Eye (tissue), 1 donor: Measurements from ENCODE around the gene TNNT3.
A peak's percentile ranks its signal among the peaks of the same experiment; 100 is the strongest.
"Not testable (repeated sequence)": the region's sequence is repeated elsewhere in the genome, so short reads cannot be mapped to it uniquely, and the experiment has no call there.

Experiments
- DNase-seq: peaks from one replicate; pipeline ENCODE4 v3.0.0-alpha.2; 2015

Gene TNNT3

DNA sequence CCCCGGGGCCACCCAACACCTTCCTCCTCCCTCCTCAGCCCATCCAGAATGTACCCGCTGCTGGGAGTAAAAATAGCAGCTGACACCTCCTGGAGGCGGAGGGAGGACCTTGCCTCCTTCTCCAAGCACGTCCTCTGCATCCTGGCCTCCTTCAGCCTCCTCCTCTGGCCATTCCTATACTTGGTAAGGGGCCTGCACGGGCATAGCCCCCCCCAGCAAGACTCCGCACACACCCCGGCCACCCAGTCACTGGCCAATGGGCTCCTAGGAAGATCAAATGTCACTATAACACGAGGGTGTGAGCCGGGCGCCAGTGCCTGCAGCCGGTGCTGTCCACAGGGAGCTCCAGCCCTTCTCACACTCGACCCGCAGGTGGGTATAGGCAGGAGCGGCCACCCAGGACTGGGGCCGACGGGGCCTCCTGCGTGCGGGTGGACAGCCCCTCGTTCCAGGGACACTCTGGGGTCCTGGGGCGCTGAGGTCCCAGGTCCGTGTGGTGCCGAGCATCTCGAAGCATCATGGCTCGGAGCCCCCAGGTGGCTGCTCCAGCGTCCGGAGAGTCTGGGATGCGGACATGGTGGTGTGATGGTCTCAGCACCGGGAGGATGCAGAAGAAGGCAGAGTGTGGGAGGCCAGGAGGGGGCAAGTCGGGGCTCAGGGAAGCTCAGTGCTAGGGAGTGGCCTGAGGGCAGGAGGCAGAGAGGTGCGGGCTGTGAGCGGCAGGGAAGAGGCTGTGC lies at the start of gene TNNT3:
Gene TNNT3, plus strand, starts transcription at position 313 of the 737 bp plus-strand sequence. CDS start 3,172 bp downstream, outside the sequence.
- DNase-seq: no peak

DNA sequence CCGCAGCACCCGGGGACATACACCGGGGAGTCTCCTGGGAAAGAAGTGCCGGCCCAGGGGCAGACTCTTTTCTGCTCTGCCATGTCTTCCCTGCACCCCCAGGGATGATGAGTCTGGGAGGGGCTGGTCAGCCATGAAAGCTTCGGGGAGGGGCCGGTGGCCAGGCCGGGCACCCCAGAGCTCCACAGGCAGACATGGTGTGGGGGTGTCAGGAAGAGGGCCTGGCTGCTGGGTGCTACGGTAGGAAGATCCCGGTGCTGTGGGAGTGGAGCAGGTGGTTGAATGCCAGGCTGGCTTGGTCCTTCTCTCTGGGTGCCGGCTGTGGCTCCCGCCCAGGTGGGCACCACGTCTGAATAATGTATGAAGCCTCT lies 49.2 kb upstream of the TNNT3 start:
- no peak for DNase-seq

DNA sequence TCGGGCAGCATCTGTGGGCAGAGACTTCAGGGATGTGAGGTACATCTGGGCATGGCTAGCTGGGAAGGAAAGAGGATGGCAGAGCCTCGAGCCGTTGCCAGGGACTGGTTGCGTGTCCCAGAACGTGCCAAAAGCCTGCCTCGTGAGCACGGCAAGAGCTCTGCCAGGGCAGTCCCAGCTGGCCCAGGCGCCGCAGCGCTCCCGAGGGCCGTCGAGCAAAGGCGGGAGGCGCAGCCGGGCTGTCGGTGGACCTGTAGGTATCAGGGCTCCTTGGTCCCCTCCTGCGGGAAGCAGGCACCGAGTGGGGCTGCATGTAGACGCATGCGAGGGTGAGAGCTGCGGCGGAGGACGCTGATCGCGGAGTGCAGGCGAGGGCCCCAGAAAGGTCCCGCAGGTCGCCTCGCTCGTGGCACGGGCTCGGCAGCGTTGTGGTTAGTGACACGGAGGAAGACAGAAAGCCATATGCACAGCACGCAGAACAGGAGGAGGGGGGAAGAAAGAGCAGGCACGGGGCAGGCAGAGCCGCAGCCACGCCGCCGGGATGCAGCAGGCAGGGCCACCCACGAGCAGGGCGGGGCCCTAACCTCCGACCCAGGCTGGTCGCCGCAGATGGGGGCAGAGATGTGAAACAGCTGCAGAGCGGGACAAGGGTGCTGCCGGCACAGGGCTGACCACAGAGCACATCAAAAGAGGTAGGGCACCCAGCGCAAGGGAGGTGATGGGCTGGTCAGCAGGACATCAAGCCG lies 48.6 kb upstream of the TNNT3 start:
- DNase-seq: peak; percentile 31

DNA sequence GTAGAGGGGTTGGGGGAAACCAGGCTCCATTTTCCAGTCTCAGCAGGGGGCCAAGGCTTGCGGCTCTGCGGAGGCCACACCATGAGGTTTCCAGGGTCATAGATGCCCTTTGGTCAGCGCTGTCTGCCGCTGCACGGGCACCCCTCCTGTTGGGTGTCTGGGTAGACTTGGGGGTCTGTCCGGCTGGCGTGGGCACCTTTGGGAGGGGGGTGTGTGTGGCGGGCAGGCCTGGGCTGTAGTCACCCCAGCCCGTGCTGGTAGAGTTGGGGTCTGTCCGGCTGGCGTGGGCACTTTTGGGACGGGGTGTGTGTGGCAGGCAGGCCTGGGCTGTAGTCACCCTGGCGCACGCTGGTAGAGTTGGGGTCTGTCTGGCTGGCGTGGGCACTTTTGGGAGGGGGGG lies 48.0 kb upstream of the TNNT3 start:
- DNase-seq: no peak

DNA sequence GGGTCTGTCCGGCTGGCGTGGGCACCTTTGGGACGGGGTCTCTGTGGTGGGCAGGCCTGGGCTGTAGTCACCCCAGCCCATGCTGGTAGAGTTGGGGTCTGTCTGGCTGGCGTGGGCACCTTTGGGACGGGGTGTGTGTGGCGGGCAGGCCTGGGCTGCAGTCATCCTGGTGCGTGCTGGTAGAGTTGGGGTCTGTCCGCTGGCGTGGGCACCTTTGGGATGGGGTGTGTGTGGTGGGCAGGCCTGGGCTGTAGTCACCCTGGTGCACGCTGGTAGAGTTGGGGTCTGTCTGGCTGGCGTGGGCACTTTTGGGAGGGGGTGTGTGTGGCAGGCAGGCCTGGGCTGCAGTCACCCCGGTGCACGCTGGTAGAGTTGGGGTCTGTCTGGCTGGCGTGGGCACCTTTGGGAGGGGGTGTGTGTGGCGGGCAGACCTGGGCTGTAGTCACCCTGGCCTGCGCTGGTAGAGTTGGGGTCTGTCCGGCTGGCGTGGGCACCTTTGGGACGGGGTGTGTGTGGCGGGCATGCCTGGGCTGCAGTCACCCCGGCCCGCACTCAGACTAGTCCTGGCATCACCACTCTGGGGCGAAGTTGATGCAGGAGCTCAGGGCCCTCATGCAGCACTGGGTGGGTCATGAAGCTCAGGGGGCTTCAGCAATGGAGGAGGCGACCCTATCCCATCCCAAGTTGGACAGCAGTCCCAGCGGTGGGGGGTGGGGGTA lies 47.1 kb upstream of the TNNT3 start:
- no peak for DNase-seq

DNA sequence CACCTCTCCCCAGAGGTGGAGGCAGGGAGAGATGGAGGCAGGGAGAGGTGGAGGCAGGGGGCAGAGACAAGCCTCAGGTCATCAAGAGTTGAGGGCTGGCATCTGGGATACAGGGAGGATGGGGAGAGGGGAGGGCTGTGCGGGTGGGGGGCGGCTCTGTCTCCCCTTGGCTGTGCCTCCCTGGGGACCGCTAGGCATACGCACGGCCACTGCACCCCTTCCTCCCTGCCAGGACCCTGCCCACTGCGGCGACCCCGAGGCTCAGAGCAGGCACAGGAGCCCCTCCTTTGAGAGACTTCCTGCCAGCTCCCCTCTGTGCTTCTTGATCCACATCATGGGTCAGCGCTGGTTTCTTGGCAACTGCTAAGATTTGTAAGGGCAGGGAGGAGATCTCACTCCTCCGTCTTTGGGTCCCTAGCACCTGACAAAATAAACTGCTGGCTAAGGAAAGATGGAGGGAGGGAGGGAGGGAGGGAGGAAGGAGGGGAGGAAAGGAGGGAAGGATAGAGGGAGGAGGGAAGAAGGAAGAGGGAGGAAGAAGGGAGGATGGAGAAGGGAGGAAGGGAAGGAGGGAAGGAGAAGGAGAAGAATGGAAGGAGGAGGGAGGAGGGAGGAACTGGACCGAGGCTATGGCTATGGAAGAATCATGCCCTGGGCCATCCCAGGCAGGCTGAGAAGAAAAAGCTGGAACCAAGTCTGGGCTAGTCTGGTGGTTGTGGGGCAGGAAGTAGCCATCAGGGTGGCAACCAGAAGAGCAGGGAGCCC lies 46.3 kb upstream of the TNNT3 start:
- peak; percentile 73 for DNase-seq

DNA sequence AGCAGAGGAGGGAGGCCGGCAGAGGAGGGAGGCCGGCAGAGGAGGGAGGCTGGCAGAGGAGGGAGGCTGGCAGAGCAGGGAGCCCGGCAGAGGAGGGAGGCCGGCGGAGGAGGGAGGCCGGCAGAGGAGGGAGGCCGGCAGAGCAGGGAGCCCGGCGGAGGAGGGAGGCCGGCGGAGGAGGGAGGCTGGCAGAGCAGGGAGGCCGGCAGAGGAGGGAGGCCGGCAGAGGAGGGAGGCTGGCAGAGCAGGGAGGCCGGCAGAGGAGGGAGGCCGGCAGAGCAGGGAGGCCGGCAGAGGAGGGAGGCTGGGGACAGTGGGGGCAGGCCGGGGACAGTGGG lies 45.7 kb upstream of the TNNT3 start:
- not testable (repeated sequence) for DNase-seq

DNA sequence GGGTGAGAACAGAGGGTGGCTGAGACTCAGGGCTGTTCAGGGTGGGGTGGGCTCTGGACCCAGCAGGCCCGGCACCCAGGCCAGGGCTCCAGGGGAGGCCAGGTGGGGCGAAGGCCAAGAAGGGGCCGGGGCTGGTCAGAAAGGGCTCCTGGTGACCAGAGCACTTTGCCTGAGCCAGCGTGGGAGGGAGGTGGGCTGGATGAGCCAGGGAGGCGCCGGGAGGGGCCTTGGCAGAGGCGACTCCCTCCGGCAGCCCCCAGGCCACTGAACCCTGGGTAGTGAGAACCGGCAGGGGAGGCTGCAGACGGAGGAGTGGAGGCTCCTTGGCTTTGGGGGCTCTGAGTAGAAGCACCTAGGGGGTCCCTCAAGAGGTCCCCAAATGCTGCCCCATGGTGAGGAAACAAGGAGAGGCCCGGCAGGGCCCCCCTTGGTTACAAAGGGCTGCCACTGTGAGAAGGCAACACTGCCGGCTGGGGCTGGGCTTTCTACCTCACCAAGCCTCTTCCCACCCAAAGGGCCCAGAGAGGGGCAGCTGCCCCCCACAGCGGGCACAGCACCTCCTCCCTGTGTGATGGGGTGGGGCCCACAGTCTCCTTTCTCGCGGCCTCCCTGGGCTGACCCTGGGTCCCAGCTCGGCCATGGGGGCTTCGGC lies 44.9 kb upstream of the TNNT3 start:
- DNase-seq: not testable (repeated sequence)

DNA sequence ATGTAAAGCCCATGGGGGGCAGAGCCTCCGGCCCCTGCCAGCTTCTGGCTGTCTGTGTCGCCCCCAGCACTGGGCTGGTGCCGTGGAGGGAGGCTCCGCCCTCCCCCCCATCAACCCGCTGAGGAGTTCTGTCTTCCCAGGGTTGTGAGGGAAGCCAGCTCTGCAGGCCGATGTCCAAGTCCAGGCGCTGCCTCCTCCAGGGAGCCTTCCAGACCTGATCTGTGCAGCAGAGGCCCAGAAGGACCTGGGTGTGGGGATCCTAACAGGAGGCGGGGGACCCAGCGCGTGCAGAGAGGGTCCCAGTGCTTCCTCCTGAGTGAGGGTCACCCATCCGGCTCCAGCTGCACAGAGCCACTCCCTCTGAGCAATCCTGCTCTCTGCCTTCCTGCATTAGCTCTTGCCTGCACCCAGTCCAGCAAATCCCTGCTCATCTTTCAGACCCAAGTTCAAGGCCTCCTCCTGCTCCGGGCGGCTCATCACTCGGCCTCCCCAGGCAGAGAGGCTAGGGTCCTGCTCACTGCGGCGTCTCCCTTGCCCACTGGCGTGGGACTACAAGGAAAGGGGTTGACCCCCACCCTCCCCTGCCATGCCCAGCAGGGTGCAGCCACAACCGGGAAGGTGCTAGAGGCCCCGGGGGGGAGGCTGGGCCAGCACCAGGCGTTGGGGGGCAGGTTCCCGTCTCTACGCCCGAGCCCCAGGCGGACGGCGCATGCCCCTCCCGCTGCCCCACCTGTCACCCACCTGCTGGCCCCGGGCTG lies 44.2 kb upstream of the TNNT3 start:
- no peak for DNase-seq

DNA sequence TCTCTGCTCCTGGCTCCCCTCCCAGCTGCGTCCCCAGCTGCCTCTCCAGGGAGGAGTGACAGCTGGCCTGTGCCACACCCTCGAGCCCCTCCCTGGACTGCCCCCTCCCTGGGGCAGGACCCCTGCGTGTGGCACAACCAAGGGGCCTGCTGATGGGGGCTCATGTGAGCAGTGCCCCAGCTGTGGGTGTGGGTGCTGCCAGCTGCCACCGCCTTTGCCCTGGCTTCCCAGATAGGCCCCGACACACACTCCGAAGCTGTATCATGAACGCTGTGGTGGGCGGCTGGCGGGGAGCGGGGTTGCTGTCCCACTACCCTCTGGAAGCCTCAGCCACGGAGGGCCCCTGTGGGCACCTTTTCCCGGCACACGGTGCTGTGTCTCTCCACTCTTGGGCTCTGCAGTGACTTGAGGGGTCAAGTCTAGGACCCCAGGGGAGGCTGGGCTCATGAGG lies 43.6 kb upstream of the TNNT3 start:
- not testable (repeated sequence) for DNase-seq

DNA sequence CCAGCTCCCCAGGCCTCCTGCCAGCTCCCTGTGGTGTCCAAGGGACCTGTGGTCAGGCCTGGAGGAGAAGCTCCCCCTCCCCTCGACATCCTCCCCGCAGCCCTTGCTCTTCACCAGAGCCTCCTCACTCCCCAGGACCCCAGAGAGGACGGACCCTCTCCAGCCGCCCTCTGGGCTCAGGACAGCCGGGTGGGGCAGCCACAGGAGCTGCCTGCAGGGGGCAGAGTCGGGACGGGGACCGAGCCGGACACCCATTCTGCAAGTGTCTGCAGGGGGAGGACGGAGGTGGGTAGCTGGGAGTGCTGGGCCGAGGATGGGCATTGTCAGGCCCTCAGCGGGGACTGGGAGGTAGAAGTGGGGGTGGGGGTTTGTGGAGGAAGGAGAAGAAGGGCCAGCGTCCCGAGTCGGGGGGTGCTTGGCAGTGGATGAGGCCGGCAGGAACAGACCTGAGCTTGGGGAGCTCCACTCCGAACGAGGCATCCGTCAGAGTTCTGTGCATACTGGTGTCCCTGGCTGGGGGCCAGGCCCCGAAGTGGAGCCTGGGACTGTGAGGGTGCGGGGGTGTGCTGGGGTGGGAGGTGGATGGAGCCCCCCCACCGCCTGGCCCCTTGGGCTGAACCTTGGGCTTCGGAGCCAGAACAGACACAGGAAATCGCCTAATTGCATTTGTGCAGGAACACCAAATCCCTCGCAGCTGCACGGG lies 43.0 kb upstream of the TNNT3 start:
- peak; percentile 76 for DNase-seq

DNA sequence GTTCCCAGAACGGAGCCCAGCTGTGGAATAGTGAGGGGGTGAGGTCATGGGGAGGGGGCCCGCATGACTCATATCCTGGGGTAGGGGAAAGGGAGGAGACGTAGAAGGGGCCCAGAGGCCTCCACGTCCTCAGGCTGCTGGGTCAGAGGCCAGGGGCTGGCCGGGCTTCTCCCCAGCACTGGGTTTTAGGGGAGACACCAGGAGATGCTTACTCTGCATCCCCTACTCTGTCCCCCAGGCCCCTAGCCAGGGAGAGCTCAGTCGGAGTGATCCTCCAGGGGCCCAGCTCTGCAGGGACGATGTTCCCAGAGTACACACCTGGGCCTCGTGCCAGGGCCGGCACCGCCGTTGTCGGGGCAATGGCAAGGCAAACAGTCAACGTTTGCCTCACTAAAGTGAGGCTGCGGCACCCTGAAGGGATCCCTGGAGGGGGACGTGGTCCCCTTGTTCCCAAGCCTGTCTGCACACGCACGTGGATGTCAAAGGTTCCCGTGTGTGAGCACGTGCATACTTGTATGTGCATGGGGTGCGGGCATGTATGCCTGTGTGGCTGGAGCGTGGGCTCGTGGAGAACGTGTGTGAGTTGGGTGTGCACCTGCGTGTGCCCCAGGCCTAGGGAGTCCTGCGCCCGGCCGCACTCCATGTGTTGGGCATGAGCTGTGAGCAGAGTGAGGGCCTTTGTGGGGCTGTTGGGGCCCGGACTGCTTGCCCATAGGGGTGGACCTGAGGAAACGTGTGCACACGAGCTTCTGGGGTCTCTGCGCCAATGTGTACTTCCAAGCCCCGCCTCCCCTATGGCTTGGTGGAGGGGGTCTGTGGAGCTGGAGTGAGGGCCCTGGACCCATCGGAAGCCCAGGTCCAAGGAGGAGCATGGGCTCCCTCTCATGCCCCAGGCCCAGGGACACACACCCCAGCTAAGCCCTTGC lies 42.0 kb upstream of the TNNT3 start:
- DNase-seq: peak; percentile 58

DNA sequence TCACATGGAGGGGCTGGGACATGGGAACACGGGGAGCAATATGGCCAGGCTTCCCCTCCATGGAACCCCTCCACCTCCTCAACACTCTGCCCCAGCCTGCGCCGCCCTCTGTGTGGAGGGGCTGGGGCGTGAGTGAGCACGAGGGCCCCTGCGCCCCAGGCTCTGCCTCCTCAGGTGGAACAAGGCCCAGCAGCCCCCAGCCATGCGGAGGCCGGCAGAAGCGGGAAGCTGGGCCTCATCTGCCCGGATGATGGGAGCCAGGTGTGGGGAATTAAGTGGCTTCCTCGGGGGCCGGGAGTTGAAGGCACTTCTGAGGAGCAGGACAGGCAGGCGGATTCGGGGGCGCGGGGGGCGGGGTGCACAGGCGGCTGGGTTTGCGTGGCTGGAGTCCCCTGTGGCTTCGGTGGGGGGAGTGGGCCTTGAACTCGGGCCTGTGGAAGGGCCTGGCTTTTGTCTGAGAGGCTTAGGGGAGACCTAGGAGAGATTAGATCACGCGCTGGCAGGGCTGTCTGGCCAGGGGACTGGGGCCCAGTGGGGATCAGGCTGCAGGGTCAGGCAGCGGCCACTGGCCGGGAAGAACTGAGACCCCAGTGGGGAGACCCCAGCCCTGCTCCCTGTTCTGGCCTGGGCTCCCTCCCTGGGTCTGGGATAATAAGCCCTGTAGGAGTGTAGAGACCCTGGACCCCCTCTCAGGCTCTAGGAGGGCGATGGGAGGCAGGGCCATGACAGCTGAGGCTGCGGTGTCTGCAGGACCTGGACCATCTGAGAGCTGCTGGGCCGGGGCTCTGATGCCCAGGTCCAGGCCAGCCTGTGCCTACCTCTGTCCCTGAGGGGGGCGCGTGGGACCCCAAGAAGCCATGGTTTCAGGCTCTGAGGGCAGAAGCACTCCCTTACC lies 41.1 kb upstream of the TNNT3 start:
- DNase-seq: peak; percentile 67

DNA sequence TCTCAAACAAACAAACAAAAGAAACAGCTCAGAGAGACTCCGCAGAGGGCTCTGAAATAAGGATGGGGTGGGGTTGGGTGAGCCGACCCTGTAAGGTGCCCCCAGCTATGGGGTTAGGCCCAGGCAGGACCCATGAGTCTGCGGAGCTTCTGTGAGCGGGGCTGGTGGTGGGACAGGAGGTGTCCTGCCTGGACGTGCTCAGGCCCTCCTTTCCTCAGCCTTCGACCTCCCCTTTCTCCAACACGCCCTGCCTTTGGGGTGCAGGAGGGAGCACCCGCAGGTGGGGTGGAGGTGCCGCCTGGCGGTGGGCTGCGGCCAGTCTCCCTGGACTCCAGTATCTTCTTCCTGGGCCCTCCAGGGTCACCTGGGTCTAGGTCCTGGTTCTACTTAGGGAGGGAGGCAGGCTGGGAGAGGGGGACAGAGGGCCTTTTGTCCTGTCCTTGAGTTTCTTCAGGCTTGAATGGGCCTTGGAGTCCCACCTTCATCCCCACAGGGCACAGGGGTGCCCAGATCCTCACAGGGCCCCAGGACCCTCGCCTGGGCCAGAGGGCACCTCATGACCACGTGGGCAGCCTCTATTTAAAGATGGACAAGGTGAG lies 40.1 kb upstream of the TNNT3 start:
- no peak for DNase-seq

DNA sequence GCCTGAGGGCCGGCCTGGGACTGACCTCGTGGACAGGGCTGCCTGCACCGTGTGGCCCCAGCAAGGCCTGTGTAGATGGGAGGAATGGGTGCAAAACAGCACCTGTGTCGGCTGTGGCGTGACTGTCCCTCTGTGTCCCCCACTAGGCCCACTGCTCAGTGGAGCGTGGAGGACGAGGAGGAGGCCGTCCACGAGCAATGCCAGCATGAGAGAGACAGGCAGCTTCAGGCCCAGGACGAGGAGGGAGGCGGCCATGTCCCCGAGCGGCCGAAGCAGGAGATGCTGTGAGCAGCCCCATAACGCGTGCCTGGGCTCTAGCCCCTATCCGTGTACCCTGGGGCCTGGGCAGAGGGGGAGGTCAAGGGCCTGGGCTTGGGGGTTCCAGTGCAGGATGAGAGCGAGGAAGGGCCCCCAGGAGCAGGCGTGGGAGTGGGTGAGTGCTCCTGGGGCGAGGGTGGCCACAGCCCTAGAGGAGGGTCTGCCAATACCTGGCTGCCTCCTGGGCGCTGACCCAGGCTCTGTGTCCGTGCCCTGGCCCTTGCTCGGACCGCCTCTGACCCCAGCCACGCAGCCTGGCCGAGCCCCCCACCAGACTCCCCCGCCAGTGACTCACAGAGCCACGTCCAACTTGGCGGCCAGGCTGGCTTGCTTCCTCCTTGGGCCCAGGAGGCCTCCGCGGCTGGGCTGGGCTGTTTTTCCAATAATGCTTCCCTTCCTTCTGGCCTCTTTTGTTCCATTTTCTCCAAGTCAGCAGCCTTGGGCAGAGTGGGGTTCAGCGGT lies 39.4 kb upstream of the TNNT3 start:
- DNase-seq: no peak

DNA sequence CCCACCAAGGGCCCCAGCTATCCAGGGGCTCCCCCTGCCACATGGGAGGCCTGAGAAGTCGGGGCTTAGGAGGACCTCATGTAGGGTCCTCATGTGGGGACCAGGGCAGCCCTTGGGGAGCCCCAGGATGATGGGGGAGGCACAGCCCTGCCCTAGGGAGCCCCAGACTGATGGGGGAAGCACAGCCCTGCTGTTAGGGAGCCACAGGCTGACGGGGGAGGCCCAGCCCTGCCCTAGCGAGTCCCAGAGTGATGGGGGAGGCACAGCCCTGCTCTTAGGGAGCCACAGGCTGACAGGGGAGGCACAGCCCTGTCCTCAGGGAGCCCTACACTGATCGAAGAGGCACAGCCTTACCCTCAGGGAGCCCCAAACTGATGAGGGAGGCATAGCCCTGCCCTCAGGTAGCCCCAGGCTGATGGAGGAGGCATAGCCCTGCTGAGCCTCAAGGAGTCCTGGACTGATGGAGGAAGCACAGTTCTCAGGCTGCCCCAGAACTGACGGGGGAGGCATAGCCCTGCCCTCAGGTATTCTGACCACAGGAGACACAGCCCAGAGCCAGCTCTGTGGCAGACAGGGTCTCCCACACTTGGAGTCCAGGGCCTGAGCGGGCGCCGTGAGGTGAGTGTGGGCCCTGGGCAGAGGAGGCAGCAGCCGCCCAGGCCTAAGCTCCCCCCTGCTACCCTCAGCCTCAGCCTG lies 38.6 kb upstream of the TNNT3 start:
- DNase-seq: no peak
